ENCODE measurements around the gene HCFC2.
A peak's percentile ranks its signal among the peaks of the same experiment; 100 is the strongest.
"Not testable (repeated sequence)": the region's sequence is repeated elsewhere in the genome, so short reads cannot be mapped to it uniquely, and the experiment has no call there.

Gene HCFC2

GRCh38 chr12:104064031-104064841 lies at the start of gene HCFC2:
HCFC2 (plus strand) TSS chr12:104064531; CDS start chr12:104064561, 30 bp downstream.
- peak; percentile 98 for DNase-seq (ENCODE audit: low spot score)

DNA sequence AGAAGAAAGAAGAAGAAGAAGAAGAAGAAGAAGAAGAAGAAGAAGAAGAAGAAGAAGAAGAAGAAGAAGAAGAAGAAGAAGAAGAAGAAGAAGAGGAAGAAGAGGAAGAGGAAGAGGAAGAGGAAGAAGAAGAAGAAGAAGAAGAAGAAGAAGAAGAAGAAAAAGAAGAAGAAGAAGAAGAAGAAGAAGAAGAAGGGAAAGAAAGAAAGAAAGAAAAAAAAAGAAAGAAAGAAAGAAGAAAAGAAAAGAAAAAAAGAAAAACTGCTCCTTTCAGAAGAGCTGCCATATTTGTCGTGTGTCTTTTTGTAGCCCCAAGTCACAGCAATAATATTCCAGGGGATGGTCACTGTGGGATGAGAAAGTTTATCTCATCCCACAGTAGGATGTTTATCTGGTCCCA lies 42.5 kb upstream of the HCFC2 start:
- not testable (repeated sequence) for DNase-seq (ENCODE audit: low spot score)

- DNase-seq (ENCODE audit: low spot score): no peak
Measured at GRCh38 chr12:104022786-104023185, 41.5 kb upstream of the HCFC2 start.

- DNase-seq (ENCODE audit: low spot score): no peak
Measured at GRCh38 chr12:104023710-104024109, 40.6 kb upstream of the HCFC2 start.

GRCh38 chr12:104024348-104024747 lies 40.0 kb upstream of the HCFC2 start:
- no peak for DNase-seq (ENCODE audit: low spot score)

DNA sequence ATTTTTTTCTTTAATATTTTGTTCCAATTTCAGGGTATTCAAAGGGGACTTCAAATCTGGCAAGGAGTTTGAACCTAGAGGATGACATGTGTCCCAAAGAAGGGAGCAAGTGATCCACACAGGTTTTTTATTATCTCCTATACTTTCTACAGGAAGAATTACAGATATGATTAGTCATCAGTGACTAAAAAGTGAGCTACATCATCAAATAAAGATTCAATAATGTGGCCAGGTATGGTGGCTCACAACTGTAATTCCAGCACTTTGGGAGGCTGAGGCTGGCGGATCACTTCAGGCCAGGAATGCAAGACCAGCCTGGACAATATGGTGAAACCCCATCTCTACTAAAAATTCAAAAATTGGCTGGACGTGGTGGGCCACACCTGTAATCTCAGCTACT lies 38.6 kb upstream of the HCFC2 start:
- no peak for DNase-seq (ENCODE audit: low spot score)

DNA sequence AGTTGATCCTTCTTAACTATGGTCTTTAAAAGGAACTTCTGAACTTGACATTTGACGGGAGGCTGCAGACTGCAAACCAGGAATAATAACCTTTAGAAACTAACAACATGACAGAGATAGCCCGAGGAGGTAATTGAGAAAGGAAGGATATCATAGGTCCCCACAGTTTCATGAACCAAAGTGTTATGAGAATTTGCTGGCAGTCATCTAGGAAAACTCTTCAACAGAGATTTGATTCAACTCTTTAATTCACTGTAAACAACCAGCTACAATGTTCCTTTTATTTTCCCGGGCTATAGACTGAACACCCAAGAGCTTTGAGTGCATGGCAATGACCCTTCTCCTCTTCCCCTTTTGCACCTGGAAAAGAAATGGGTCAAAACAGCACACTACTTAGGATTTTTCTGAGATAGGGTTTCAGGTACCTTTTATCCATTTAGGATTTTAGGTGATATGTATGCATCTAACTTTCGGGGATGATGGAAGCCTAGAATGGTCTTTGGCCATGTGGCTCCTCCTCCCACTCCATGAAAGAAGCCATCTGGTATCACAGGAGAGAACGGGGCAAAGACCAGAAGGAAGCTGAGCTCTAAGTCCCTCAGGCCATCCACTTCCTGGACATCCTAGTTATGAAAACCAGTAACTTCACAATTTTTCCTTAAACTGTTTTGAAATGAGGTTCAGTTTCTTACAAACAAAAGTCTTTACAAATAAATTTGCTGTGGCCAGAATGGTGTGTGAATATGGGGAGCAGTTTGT lies 37.3 kb upstream of the HCFC2 start:
- DNase-seq (ENCODE audit: low spot score): no peak

DNA sequence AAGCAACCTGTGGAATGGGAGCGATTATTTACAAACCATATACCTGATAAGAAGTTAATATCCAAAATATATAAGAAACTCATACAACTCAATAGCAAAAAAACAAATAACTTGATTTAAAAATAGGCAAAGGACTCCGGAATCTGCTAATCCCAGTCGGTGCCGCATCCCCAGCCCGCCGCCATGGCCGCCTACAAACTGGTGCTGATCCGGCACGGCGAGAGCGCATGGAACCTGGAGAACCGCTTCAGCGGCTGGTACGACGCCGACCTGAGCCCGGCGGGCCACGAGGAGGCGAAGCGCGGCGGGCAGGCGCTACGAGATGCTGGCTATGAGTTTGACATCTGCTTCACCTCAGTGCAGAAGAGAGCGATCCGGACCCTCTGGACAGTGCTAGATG lies 33.7 kb upstream of the HCFC2 start:
- DNase-seq (ENCODE audit: low spot score): not testable (repeated sequence)

GRCh38 chr12:104036143-104036542 lies 28.2 kb upstream of the HCFC2 start:
- not testable (repeated sequence) for DNase-seq (ENCODE audit: low spot score)

GRCh38 chr12:104039769-104040168 lies 24.6 kb upstream of the HCFC2 start:
- DNase-seq (ENCODE audit: low spot score): not testable (repeated sequence)

GRCh38 chr12:104042580-104042979 lies 21.8 kb upstream of the HCFC2 start:
- no peak for DNase-seq (ENCODE audit: low spot score)

DNA sequence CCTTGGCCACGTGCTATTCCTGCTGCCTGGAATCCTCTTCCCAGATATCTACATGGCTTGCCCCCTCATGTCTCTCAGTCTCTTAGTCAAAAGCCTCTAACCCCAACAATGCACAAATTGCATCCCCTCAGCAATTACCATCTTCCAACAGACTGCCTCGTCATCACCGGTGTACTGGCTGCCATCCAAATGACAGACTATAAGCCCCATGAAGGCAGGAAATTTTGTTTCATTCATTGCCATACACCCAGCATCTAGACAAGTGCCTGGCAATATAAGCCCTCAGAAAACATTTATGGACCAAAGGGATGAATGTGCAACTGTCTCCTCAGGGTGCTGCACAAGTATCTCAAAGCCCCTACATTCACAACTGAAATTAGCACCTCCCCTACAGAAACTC lies 20.2 kb upstream of the HCFC2 start:
- no peak for DNase-seq (ENCODE audit: low spot score)

DNA sequence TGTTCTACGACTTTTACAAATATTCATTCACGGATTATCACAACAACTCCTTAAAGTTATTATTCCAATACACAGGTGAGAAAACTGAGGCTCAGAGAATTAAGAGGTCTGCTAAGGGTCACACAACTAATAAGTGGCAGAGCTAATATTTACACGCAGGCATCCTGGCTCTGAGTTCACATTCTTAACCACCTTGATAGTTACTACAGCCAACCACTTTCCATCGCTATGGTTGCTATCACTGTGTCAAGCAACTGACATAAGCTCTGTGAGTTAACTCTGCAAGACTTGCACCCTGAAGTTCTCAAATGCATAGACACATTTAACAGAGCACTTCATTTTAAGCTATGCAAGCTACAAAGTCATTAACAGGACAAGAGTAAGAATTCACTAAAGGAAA lies 18.0 kb upstream of the HCFC2 start:
- no peak for DNase-seq (ENCODE audit: low spot score)

DNA sequence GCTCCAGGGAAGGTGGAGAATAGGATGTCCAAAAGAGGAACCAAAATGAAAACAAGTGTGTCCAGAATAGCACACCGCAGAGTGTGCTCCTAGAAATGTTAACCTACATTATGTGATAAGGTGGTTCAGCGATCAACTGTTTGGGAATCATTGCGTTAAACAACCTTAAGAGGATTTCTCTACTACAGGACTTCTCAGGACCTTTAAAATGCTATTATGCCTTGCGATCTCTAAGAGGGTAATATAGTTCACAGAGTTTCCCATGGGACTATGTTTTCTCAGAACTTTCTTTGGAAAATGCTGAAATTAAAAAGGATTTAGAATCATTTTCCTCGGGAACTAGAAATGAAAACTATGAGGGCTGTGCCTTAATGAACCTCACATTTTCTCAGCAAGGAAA lies 16.2 kb upstream of the HCFC2 start:
- DNase-seq (ENCODE audit: low spot score): no peak

- no peak for DNase-seq (ENCODE audit: low spot score)
Measured at GRCh38 chr12:104048811-104049210, 15.5 kb upstream of the HCFC2 start.

DNA sequence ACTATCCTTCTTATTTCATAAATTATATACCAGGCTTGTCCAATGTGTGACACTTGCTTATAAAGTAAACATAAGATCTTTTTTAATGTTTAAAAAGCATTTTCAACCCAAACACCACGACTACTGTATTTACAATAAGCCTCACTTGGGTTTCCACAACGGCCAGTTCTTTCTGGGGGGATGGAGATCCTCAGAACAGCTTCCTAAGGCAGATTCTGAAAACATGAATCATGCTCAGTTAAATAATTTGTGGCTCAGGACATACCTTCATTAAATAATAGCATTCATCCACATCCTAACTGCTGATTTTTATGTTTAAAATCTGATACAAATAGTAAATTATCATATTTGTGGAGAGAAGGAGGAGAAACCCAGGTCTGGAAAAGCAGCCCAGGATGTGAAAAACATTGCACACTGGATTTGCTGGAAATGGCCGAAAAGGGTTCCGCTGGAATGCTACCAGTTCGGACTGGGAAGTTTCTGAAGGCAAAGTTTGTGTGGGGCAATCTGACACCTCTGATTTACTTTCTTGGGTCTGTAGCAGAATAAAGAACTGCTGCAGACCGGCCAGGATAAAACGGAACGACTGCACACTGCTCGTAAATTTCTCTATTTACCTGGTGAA lies 14.9 kb upstream of the HCFC2 start:
- DNase-seq (ENCODE audit: low spot score): peak; percentile 50

DNA sequence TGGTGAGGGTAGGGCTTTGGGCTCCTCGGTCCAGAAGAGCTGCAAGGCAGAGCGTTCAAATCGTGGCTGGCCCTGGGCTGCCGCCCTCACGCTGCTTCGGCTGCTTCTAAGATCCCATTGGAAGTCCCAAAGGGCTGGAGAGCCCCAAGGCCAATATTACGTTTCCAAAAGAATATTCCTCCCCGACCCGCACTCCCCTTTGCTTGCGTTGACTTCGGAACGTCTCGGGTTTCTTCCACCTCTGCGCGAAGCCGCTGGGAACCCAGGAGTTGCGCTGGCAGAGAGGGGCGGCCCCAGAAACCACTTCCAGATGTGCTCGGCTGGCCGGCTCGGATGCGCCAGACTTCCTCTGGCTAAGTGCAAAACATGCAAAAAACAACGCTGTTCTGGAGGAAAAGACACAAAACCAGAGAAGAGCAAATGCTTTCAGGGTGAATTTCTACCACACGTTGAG lies 14.4 kb upstream of the HCFC2 start, which contains the start of gene GLT8D2:
GLT8D2 (minus strand) TSS at position 285 of the 454 bp plus-strand sequence. CDS start 30,539 bp downstream, outside the sequence.
- DNase-seq (ENCODE audit: low spot score): peak; percentile 82

- DNase-seq (ENCODE audit: low spot score): no peak
Measured at GRCh38 chr12:104050436-104050835, 13.9 kb upstream of the HCFC2 start.

DNA sequence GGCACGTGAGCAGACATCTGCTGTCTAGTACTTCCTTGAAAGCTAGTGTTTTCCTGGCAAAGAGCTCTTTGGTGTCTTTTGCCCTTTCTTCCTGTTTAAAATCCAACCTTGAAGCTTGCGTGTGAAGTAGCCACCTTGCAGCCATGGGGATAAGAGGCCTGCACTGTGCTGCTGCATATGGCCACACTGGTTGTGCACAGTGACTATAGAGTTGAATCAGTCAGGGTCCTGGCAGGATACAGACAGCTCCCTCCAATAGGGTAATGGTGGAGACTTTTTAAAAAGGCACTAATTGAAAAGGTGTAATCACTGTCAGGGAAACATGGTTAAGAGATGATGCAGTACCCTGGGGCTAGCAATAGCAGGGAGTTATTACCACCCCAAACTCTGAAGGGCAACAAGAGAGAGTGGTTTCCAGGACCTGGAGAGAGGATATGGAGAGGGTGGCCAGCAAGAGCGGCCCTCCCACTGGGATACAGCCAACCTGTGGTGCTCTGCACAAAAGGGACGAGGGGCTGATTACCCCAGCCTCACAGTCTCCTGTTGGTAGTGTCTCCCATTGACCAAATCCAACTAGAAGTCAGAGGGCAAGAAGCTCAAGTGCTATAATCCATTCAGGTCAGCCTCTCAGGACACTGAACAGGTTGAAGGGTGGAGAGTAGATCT lies 9.5 kb upstream of the HCFC2 start:
- no peak for DNase-seq (ENCODE audit: low spot score)

- peak; percentile 25 for DNase-seq (ENCODE audit: low spot score)
Measured at GRCh38 chr12:104055686-104056388, 8.5 kb upstream of the HCFC2 start.

DNA sequence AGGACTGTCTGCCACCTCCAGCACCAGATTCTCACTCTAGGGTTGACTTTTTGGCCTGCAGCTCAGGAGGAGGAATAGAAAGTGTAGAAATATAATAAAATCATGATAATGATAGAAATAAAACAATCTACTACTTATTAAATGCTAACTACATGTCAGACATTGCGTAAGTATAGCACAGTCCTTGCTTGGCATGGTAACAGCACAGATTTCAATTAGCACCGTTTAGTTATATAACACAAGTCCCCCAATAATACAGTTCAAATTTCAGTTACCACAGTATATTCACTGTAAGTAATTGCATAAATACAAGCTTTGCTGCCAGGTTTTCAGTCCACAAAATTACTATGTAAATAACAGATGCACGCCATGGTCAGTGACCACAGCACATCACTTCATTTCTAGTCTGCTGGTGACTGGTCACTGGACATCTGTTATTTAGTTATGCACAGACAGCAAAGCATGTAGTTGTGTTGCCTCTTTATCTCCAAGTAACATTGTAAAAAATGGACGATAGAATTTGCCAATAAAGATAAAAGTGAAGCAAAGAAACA lies 7.8 kb upstream of the HCFC2 start:
- no peak for DNase-seq (ENCODE audit: low spot score)
